SH-SY5Y (cell line): ENCODE measurements around the gene NDUFAF5.

Source experiments
- GATA2 ChIP-seq: IDR thresholded peaks from 2 replicates; pipeline ENCODE4 v1.6.1; 2011; ENCODE audit warnings: mild to moderate bottlenecking, low read depth, low read length
- GATA3 ChIP-seq: IDR thresholded peaks from 2 replicates; pipeline ENCODE4 v1.6.1; 2011; ENCODE audit warnings: low read depth, mild to moderate bottlenecking, low read length, moderate library complexity

Gene NDUFAF5

GRCh38 chr20:13771853-13772453 lies 12.9 kb upstream of the NDUFAF5 start:
- TF ChIP-seq GATA2 (no peak), GATA3 (no peak)

- no peak for TF ChIP-seq GATA2
- no peak for TF ChIP-seq GATA3
These were observed 12.3 kb upstream of the NDUFAF5 start for GRCh38 chr20:13772529-13772928.

- TF ChIP-seq GATA2 (no peak), GATA3 (no peak)
These were observed 9.0 kb upstream of the NDUFAF5 start for GRCh38 chr20:13775867-13776266.

GRCh38 chr20:13777171-13777601 lies 7.6 kb upstream of the NDUFAF5 start:
- no peak for TF ChIP-seq GATA3
- no peak for TF ChIP-seq GATA2

- no peak for TF ChIP-seq GATA2
- TF ChIP-seq GATA3 = no peak
These were observed 6.0 kb upstream of the NDUFAF5 start for GRCh38 chr20:13778827-13779226.

GRCh38 chr20:13783528-13783927 lies 1.3 kb upstream of the NDUFAF5 start:
- TF ChIP-seq GATA3 = no peak
- TF ChIP-seq GATA2 = no peak

GRCh38 chr20:13784271-13784892 lies 446 bp upstream of the NDUFAF5 start:
- TF ChIP-seq GATA2 (no peak), GATA3 (no peak)

GRCh38 chr20:13786143-13786828 lies 1.5 kb downstream of the NDUFAF5 start:
- TF ChIP-seq GATA2 (no peak), GATA3 (no peak)

GRCh38 chr20:13788167-13788834 lies 3.5 kb downstream of the NDUFAF5 start:
- TF ChIP-seq GATA2 = no peak
- no peak for TF ChIP-seq GATA3

GRCh38 chr20:13790708-13791107 lies 5.9 kb downstream of the NDUFAF5 start:
- TF ChIP-seq GATA2 (no peak), GATA3 (no peak)

- no peak for TF ChIP-seq GATA2
- TF ChIP-seq GATA3 = no peak
These were observed 7.0 kb downstream of the NDUFAF5 start for GRCh38 chr20:13791540-13792459.

GRCh38 chr20:13793001-13793400 lies 8.2 kb downstream of the NDUFAF5 start:
- no peak for TF ChIP-seq GATA3
- TF ChIP-seq GATA2 = no peak

GRCh38 chr20:13794667-13795066 lies 9.8 kb downstream of the NDUFAF5 start:
- TF ChIP-seq GATA3 = no peak
- TF ChIP-seq GATA2 = no peak
